Stimulated activated CD4-positive, alpha-beta T cell treated with anti-CD3 and anti-CD28 coated beads, Interleukin-15, amount 100 ng/mL, for 1 hour (primary cell): Measurements from ENCODE around the gene MALSU1.

Experiments used
- DNase-seq, 2 donors: peaks; one replicate each; pipeline ENCODE4 v3.0.0-alpha.2; 2020; ENCODE audit warnings: low read depth in 1 of 2, low spot score in 1 of 2

The MALSU1 gene

DNA sequence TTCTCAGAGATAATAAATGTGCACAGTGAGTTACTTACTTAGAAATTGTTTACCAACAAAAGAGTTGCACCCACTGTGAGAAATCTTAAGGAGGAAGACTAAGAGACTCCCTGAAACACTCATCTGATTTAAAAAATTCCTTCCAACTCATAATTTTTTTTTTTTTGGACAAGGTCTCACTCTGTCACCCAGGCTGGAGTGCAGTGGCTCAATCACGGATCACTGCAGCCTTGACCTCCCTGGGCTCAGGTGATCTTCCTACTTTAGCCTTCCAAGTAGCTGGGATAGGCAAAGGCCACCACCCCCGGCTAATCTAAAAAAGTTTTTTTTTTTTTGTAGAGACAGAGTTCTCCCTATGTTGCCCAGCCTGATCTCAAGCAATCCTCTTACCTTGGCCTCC is 36.0 kb downstream of the MALSU1 start:
- DNase-seq: no peak

DNA sequence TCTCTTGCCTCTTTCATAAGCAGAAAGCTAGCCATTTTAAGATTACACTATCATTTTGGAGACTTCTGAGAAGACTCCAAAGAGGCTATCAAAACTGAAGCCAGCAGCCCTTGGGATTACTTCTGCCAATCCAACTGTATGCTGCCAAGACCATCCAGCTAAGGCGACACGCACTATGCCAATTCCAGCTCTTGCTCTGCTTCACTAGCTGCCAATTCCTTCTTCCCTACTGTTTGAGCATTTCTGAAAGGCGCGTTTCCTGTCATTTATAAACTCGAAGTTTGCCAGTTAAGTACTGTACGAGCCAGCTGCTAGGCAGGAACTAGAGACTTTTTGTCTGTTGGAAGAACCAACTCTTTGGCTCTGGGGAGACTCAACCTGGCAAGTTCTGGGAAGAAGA is 36.5 kb downstream of the MALSU1 start:
- no peak for DNase-seq

DNA sequence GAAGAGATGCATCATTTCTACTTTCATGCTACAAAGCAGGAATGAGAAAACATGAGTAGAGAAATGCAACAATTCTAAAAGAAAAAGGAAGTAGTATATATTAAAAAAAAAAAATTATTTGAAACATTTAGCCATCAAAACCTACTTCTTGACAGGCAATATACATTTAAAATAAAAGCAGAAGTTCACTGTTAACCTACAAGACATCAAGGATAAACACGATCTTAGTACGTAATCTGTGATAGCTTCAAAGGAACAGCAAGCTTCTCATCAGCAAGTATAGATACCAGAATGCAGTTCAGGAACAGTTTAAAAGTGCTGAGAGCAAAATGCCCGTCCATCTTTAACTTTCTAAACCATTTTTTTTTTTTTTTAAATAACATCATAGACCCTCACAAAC is 36.9 kb downstream of the MALSU1 start:
- DNase-seq: no peak

DNA sequence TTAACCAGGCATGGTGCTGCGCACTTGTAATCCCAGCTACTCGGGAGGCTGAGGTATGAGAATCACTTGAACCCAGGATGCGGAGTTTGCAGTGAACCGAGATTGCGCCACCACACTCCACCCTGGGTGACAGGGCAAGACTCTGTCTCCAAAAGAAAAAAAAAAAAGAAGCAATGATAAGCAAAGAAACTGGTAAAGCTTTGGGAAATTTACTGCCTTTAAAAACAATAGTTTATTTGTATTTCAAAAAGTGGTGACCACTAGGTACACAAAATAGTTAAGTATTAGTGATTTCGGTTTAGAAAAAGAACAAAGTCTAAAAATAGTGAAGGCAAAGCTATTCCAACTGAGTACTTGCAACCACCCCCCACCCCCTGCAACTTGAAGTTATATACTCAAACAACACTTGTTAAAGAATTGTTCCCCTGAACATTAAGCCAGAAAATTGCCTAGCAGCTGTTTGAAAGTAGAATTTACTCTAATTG is 37.7 kb downstream of the MALSU1 start:
- DNase-seq: no peak

DNA sequence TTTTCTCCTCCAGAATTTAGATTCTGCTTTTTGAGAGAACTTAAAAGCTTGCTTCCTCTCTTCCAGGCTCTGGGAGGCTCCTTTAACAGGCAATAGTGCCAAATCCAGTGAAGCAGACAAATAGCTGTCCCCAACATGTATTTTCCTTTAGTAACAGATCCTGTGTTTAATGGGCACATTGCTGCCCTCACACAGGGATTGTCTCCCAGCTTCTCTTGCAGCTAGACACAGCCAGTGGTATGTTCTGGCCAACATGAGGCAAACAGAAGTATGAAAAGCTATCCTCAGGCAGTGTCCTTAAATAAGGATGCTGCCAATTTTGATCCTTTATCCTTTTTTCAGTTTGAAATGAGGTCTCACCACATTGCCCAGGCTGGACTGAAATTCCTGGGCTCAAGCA is 38.2 kb downstream of the MALSU1 start:
- no peak for DNase-seq

DNA sequence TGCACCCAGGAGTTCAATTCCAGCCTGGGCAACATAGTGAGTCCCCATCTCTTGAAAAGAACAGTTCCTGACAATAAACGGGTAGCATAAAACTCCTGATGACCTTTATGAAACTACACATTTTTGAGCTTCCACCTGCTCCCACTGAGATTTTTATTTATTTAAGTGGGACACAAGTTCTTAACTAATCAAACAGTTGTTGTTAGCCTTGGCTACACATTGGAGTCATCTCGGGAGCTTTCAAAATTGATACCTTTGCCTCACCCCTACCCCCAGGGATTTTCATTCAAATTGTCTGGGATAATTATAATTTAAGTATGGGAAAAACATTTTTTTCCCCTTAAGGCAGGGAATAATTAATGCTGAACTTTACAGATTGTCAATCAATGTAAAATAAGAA is 39.3 kb downstream of the MALSU1 start:
- no peak for DNase-seq

DNA sequence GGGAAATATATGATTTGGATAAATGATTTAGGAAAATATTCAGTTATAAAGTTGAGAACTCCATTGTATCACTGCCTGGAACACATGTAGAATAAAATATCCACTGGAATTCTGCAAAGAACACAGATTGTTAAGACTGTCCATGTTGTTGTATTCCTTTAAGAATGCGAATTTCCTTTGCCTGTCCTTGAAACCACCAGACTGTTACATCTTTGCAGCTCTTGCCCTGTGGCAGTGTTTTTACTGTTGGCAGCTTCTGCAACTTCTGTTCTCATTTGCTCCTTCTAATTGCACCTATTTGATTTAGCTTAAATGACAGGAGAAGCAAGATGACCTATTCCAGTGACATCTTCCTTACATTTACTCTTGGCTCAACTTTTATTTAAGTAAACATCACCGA is 39.7 kb downstream of the MALSU1 start:
- DNase-seq: no peak

DNA sequence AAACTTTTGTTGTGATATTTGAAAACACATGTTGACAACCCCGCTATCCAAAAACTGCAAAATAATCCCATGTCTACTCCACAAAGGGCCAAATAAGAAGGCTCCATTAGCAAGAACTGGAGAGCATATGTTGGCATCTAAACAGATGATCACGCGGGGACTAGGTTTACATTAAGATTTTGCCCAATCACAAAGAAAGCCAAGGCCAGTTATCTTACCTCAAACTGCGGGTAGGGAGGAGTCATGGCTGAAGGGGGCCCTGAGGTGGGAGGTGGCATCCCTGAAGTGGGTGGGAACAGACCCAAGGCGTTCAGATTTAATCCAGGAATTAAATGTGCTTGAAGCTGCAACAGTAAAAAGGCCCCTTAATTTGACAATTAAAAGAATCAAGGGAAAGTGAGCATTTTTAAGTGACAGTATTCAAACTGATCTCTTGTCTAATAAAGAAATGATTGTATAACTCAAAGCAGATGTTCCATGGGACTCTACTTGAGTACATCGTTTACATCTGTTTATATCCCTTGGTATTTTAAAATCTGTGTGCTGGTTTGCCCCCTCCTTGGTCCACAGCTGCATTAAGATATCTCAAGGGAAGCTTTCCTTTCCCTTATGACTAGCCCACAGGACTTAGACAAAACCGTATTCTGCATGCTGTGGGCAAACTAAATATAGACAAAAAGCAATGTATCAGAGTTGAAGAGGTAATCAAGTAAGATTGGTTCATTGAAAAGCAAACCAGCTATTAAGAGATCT is 42.9 kb downstream of the MALSU1 start:
- DNase-seq: no peak

DNA sequence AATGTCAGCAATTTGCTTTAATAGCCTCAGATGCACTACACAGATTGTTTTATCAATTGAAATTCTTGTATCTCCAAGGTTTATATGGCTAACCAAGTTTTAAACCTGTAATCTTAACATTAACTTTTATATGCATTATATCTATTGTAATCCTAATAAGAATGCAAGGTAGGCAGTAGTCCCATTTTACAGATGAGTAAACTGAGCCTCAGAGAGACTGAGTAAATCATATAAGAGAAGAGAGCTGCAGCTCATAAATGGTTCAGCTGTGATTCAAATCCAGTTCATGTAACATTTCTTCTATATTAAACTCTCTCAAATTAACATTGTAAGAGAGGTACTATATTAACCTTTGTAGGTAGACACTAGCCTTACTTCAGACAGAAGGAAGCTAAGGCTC is 44.0 kb downstream of the MALSU1 start:
- DNase-seq: no peak

DNA sequence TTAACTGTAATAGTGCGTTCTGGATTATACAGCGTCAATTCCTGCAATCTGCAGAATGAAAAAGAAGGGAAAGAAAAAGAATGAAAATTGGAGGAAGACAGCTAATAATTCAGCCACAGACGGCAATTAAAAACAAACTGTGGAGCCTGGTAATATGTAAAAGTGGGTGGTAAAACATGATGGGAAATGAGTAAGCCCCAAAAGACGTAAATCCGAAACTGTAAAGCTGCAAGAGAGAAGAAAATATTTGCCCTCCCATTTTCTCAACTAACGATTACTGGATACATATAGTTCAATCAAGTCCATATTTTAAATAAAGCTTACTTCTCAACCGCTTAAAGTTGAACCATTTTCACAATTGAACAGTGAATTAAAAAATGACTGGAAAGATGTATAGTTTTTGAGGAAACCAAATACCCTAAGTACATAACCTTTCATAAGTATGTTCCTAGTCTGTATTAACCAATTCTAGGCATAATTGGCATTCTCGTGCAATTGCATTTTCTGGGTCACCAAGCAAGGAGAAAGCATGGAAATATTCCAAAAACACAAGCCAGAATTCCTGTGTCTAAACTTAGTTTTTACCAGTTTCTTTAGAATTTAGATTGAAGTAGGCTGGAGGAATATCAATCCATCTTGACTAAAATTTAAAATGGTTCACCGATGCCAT is 44.8 kb downstream of the MALSU1 start:
- DNase-seq: no peak

DNA sequence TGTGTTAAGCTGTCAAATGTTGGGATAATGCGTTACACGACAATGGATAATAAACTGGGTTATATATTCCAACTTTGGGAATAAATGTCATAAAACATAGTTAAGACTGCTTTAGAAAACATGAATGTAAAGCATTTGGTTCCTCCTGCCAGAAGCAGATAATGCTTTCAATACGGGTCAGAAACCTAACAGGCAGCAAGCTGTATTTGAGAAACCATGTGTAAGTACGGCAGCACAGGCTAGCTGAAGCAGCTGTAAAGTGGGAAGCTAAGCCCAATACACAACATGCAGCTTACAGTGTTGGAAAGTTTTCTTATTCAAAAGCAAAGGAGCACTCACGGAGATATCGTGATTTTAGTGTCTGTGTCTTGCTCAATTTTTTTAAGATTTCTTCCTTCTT is 46.5 kb downstream of the MALSU1 start:
- no peak for DNase-seq

DNA sequence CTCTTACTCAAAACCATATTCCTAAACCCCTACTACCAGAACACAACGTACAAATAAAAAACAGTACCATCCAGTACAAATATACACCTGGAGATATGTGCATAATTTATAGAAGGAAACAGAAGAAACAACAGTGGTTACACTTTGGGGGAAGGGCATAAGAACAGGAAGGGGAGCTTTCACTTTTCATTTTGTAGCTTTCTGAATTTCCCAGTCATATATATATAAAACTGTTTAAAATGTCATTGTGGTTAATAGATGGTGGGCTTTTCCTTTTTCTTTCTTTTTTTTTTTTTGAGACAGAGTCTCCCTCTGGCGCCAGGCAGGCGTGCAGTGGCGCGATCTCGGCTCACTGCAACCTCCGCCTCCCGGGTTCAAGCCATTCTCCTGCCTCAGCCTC is 47.2 kb downstream of the MALSU1 start:
- no peak for DNase-seq

DNA sequence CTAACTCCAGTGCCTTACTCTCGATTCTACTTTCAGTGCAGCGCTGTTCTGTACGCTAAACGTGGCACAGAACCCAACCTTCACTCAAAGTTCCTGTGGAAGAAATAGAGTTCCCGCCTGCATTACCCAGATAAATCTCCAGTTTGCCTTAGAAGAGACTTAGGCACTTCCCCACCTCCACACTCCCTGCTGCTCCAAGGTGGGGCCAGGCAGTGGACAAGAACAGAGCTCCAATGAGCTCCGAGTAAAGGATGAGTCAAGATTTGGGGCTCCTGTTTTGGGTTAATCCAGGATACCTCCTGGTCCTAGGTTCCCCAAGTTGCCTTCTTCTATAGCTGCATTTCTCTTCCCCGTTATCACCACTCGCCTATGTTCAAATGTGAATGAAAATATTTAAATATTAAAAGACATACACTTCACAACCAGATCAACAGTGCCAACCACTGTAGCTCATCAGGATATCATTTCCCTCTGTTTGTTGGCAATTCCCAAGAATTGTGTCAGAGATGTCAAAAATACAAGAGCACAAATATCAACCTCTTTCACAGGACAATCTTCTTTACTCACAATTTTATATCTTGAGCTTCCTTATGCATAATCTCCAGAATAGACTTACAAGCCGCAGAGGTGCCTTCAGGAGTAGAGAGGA is 48.0 kb downstream of the MALSU1 start:
- no peak for DNase-seq

DNA sequence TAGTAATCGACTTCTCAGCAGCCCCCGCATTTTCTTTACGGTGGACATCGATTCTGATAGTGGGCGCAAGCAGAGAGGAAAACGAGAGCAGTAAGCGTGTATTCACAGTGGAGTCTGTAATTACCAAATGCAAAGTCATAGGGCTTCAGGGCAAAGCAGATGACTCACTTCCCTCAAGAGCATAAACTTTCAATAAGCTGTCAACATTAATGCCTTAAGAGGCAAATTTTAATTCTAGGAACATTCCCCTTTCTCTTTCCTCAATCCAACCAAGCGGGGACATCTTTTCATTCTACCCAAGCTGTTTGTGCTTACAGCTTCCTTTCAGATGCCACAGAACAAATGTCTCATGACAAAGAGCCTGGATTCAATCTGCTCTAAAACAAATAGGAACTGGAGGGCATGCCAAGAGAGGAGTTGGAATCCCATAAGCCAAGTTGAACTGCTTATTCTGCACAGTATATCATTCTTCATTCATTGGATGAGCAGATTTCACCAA is 48.6 kb downstream of the MALSU1 start:
- no peak for DNase-seq

DNA sequence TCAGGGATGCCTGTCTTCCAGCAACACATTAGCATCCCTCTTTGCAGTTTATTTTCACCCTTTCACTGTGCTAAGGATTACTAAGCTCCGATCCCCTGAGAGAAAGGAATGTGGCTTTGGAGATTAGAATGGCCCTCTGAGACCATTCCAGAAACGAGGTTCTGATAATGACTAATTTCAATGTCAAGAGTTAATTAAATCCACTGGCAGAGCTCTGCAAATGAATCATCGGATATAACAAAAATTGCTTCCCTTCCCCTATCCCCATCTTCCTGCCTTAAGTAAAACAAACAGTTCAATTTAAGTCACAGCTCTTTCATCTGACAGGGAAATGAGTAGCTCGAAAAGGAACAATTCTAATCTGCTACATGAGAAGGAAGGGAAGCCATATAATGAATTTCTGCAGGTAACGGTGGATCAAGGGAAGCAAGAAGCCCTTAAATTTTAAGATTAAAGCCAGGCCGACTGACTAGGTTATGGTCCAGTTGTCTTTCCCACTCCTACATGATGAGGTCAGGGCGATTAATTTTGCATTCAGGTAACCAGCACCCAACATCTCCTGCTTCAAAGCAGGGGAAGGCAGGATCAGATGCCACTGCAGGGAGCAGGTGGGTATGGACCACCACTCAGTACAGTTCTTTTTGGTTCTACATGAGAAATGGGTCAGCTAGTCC is 50.5 kb downstream of the MALSU1 start:
- no peak for DNase-seq

DNA sequence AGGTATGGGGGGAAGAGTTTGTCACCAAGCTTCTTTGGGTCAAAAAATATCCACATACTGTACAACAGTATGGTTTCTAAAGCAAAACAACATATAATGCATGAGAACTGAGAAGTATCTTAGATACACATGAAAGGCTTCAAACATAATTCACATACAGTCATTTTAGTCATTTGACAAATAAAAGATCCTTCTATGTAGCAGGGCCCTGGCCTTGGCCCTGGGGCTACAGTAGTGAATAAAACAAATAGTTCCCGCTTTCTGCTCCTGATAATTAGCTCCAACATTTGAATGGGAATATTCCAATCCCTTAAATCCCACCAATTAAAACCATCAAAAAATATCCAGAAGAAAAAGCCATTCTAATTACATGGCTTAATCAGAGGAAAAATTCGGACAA is 51.3 kb downstream of the MALSU1 start:
- DNase-seq: no peak

DNA sequence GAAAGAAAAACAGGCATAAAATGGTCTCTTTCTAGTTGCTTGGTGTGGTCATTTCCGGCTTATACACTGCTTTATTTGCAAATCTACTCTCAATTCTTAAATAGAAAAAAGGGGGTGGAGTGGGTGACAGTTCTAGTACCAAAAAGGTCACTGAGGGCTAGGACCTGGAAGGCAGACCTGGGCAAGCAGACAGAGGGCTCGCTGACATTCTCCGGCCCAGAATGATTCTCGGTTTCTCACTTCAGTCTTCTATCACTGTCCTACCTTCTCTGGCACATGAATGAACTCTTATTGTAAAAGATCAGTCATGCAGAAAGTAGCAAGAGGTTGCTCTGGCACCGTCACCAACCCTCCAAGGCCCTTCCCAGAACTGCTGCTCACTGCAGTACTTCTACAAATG is 54.0 kb downstream of the MALSU1 start:
- no peak for DNase-seq

DNA sequence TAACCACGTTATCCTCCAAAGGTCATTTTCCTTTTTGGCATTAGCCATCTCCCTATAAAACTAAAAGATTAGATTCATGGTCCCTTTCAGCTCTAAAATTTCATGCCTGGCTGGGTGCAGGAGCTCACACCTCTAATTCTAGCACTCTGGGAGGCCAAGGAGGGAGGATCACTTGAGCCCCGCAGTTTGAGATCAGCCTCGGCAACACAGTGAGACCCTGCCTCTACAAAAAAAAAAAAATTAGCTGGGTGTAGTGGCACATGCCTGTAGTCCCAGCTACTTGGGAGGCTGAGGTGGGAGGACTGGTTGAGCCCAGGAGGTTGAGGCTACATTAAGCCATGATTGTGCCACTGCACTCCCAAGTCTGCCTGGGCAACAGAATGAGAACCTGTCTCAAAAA is 57.0 kb downstream of the MALSU1 start:
- DNase-seq: no peak

DNA sequence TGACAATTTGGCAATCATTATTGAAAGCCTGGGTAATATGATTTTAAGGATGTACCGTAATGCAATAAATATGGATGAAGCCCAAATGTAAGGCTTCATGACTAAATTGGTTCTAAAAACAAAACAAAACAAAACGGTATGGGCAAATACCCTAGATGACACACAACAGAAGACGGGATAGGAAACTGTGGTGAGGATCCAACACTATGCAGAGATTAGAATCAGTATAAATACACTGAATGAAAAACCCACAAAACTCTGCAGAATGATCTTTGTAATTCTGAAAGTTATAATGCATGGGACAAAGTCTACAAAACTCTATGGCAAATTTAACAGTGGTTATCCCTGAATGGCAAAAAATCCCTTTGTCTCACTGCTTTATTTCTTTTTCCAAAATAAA is 57.6 kb downstream of the MALSU1 start:
- DNase-seq: no peak

DNA sequence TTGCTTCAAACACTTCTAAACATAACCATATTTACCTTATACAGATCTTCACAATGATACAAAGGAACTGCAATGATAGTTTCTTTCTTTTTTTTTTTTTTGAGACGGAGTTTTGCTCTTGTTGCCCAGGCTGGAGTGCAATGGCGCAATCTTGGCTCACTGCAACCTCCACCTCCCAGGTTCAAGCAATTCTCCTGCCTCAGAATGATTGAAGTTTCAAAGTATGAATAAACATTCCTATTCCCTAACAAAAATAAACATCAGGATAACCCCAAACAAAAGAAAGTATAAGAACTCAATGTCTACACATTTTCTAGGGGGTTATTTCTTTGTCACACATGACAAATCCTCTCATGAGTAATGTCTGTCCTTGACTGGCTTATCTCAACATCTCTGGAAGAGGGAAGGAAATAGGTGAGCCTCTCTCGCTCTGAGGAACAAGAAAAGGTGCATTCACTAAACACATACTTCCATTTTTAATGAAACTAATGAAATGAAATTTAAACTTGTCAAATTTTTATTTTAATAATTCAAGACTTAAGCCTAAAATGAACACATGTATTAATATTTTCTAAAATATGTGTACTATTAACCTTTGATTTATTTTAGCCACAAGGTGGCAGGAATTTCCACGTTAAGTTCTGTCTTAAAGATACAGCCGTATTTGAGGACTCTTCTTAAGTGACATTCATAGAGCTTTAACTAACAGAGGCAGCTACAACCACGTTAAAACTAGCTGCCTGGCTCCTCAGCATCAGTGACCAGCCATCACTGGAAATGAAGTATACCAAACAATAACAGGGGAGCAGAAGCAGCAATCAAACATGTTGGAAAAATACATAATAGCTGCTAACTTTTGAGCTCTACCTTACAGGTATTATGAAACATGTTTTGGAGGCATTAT is 58.3 kb downstream of the MALSU1 start:
- DNase-seq: no peak
